K562 (cell line): ENCODE data around the gene HNRNPF.

ENCODE experiments used
- ELF1 ChIP-seq: fragments of 200-800 bp; sonication (Bioruptor generic); IDR thresholded peaks from 2 replicates; pipeline ENCODE4 v1.6.1; 2016; ENCODE audit warnings: missing genetic modification characterization, missing compliant biosample characterization
- XRCC5 ChIP-seq: fragments of 200-400 bp; formaldehyde crosslinking; IDR thresholded peaks from 2 replicates; pipeline ENCODE4 v1.6.1; 2017; ENCODE audit warnings: low read depth, mild to moderate bottlenecking, low read length
- ZNF75A ChIP-seq: fragments of 450-650 bp; formaldehyde crosslinking; IDR thresholded peaks from 2 replicates; pipeline ENCODE4 v1.4.0; 2020; ENCODE audit warnings: mild to moderate bottlenecking

DNA sequence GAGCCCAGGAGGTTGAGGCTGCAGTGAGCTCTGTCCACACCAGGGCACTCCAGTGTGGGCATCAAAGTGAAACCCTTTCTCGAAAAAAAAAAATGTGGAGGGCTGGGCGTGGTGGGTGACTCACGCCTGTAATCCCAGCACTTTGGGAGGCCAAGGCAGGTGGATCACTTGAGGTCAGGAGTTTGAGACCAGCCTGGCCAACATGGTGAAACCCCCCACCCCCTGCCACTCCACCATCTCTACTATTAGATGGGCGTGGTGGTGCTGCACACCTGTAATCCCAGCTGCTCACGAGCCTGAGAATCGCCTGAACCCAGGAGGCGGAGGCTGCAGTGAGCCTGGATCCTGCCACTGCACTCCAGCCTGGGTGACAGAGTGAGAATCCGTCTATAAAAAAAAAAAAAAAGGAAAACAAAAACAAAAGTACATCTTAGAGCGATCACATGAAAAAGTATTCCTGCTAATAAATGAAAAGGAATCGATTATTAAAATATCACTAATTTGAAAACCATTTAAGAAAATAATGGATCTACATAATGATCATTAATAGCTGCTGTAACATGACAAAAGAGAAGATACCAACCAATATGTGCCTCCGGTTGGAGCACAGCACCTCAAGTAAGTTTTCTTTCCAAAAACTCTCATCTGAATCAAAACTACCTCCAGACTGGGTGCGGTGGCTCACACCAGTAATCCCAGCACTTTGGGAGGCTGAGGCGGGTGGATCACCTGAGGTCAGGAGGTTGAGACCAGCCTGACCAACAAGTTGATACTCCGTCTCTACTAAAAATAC, 4.9 kb downstream of the HNRNPF start:
- TF ChIP-seq ZNF75A: no peak
- no peak for TF ChIP-seq ELF1 (tag)
- TF ChIP-seq XRCC5: no peak
